Small intestine (tissue), 7 donors: ENCODE measurements around the gene MIEF1. TPM values are rescaled to one million over a fixed set of nuclear protein-coding genes. Genes with fewer than 3 reads are reported as not detected.

Source experiments
- DNase-seq, 2 donors: peaks; one replicate each; pipeline versions ENCODE4 v3.0.0 to v3.0.0-alpha.2; 2013
- FAIRE-seq: peaks from 2 replicates; lab custom pipeline; 2012; peaks lifted over from hg19 to GRCh38; lab: Jason Lieb, UNC
- H3K27ac ChIP-seq, 3 donors: one replicate each; pipeline ENCODE4 v1.5.1; 2013; ENCODE audit warnings: low read length in 2 of 3, mild to moderate bottlenecking in 2 of 3, control low read depth in 1 of 3, inconsistent platforms in 1 of 3, low read depth in 1 of 3, moderate library complexity in 1 of 3
- H3K27me3 ChIP-seq, 3 donors: one replicate each; pipeline ENCODE4 v1.6.1; 2013; ENCODE audit warnings: low read length in 3 of 3, inconsistent platforms in 1 of 3; ENCODE audit not compliant: control insufficient read depth in 3 of 3, insufficient read depth in 3 of 3
- H3K36me3 ChIP-seq, 3 donors: one replicate each; pipeline ENCODE4 v1.6.1; 2013; ENCODE audit warnings: low read length in 3 of 3, inconsistent platforms in 1 of 3, low read depth in 1 of 3, mild to moderate bottlenecking in 1 of 3, moderate library complexity in 1 of 3; ENCODE audit not compliant: control insufficient read depth in 3 of 3, insufficient read depth in 2 of 3
- H3K4me1 ChIP-seq, 3 donors: one replicate each; pipeline ENCODE4 v1.6.1; 2013; ENCODE audit warnings: low read length in 2 of 3, inconsistent platforms in 1 of 3, low read depth in 1 of 3, mild to moderate bottlenecking in 1 of 3, moderate library complexity in 1 of 3; ENCODE audit not compliant: control insufficient read depth in 3 of 3, insufficient read depth in 2 of 3
- H3K4me3 ChIP-seq, 3 donors: one replicate each; pipeline ENCODE4 v1.5.1; 2013; ENCODE audit warnings: low read length in 3 of 3, control low read depth in 1 of 3, inconsistent platforms in 1 of 3, low read depth in 1 of 3, mild to moderate bottlenecking in 1 of 3, moderate library complexity in 1 of 3
- H3K9me3 ChIP-seq, 2 donors: one replicate each; pipeline ENCODE4 v1.6.1; 2013; ENCODE audit warnings: low read depth in 1 of 2, low read length in 1 of 2; ENCODE audit not compliant: control insufficient read depth in 2 of 2, insufficient read depth in 1 of 2
- WGBS, 3 donors: extraction: QIAGEN DNeasy Blood & Tissue Kit; methylation state at CpG; one replicate each; pipeline ENCODE4 v1.1.7; 2013; 5-methylcytosine and 5-hydroxymethylcytosine counted together
- polyA plus RNA-seq, 4 donors: library from polyadenylated mRNA; stranded (reverse) in 3 of 4; unstranded in 1 of 4; fragments of 200-250 nt in 3 of 4; fragments of 120-200 nt in 1 of 4; gene quantifications; one replicate each; pipeline versions ENCODE4 v1.2.1 to v1.2.3, GENCODE V29; 2013
- donor health status: healthy with polysubstance abuse.
- donor health status: control.
- donor health status: control.
- donor health status: Bipolar disorder and iron deficiency.
- donor health status: healthy.

Gene MIEF1
- polyA plus RNA-seq, 4 donors: 12.2 to 37.5 (median 18.7) TPM

GRCh38 chr22:39479254-39479653 is 22.8 kb upstream of the MIEF1 start:
- WGBS, 3 donors: 79 to 87% (median 84%) methylated on average over 3 of the region's 3 CpGs
- H3K4me3 ChIP-seq: no peak overlapping the region
- no peak overlapping the region for H3K27ac ChIP-seq
- H3K27me3 ChIP-seq: no peaks in the 10 kb centered on the region
- peaks cover 0 to 44% (median 0%) of the 10 kb centered on the region in 3 donors for H3K4me1 ChIP-seq
- H3K9me3 ChIP-seq: no peaks in the 10 kb centered on the region
- FAIRE-seq (no peak), DNase-seq (no peak)
- peaks cover 0 to 82% (median 2%) of the 10 kb centered on the region in 3 donors for H3K36me3 ChIP-seq

GRCh38 chr22:39480557-39480956 is 21.5 kb upstream of the MIEF1 start:
- DNase-seq (no peak), FAIRE-seq (no peak)
- 61 to 72% (median 67%) methylated on average over 1 of the region's 1 CpG for WGBS, 3 donors
- no peak overlapping the region for H3K4me3 ChIP-seq
- peaks cover 0 to 80% (median 2%) of the 10 kb centered on the region in 3 donors for H3K36me3 ChIP-seq
- no peaks in the 10 kb centered on the region for H3K27me3 ChIP-seq
- no peaks in the 10 kb centered on the region for H3K9me3 ChIP-seq
- peaks cover 0 to 31% (median 0%) of the 10 kb centered on the region in 3 donors for H3K4me1 ChIP-seq
- no peak overlapping the region for H3K27ac ChIP-seq

GRCh38 chr22:39481054-39481453 is 21.0 kb upstream of the MIEF1 start:
- FAIRE-seq: no peak
- DNase-seq: no peak

GRCh38 chr22:39481595-39481994 is 20.5 kb upstream of the MIEF1 start:
- 91 to 92% (median 91%) methylated on average over 5 of the region's 5 CpGs for WGBS, 3 donors
- H3K36me3 ChIP-seq: peaks cover 0 to 71% (median 2%) of the 10 kb centered on the region in 3 donors
- DNase-seq (no peak), FAIRE-seq (no peak)
- H3K4me3 ChIP-seq: no peak overlapping the region
- peaks cover 0 to 21% (median 0%) of the 10 kb centered on the region in 3 donors for H3K4me1 ChIP-seq
- H3K27ac ChIP-seq: no peak overlapping the region
- no peaks in the 10 kb centered on the region for H3K9me3 ChIP-seq
- no peaks in the 10 kb centered on the region for H3K27me3 ChIP-seq

More at GRCh38 chr22:39481054-39481453, 21.0 kb upstream of the MIEF1 start:
- Histone ChIP-seq H3K4me3 (no peak overlapping the region), H3K36me3 (peaks cover 0 to 76% (median 2%) of the 10 kb centered on the region in 3 donors), H3K4me1 (peaks cover 0 to 26% (median 0%) of the 10 kb centered on the region in 3 donors), H3K9me3 (no peaks in the 10 kb centered on the region), H3K27ac (no peak overlapping the region), H3K27me3 (no peaks in the 10 kb centered on the region)
- 90 to 93% (median 93%) methylated on average over 16 of the region's 16 CpGs for WGBS, 3 donors

- Histone ChIP-seq H3K36me3 (peaks cover 0 to 67% (median 3%) of the 10 kb centered on the region in 3 donors), H3K27ac (peak overlapping the region in 1 of 3 donors; percentile 3), H3K4me3 (no peak overlapping the region), H3K9me3 (no peaks in the 10 kb centered on the region), H3K4me1 (peaks cover 0 to 10% (median 0%) of the 10 kb centered on the region in 3 donors), H3K27me3 (no peaks in the 10 kb centered on the region)
- FAIRE-seq (no peak), DNase-seq (no peak)
- 79 to 90% (median 82%) methylated on average over 3 of the region's 3 CpGs for WGBS, 3 donors
Observed at GRCh38 chr22:39482768-39483167, 19.3 kb upstream of the MIEF1 start.

GRCh38 chr22:39486951-39487825 is 14.9 kb upstream of the MIEF1 start:
- H3K9me3 ChIP-seq: no peaks in the 10 kb centered on the region
- WGBS, 3 donors: 83 to 88% (median 87%) methylated on average over 37 to 45 of the region's 45 CpGs
- DNase-seq: no peak
- no peaks in the 10 kb centered on the region for H3K27me3 ChIP-seq
- H3K4me3 ChIP-seq: no peak overlapping the region
- H3K36me3 ChIP-seq: peaks cover 3 to 67% (median 4%) of the 10 kb centered on the region in 3 donors
- H3K27ac ChIP-seq: no peak overlapping the region
- no peak for FAIRE-seq
- peaks cover 0 to 18% (median 8%) of the 10 kb centered on the region in 3 donors for H3K4me1 ChIP-seq

GRCh38 chr22:39487826-39488520 is 14.1 kb upstream of the MIEF1 start:
- Histone ChIP-seq H3K9me3 (no peaks in the 10 kb centered on the region), H3K4me3 (no peak overlapping the region), H3K4me1 (peaks cover 0 to 18% (median 8%) of the 10 kb centered on the region in 3 donors), H3K36me3 (peaks cover 3 to 66% (median 4%) of the 10 kb centered on the region in 3 donors), H3K27me3 (no peaks in the 10 kb centered on the region), H3K27ac (no peak overlapping the region)
- DNase-seq: no peak
- 96 to 97% (median 97%) methylated on average over 66 to 70 of the region's 70 CpGs for WGBS, 3 donors
- FAIRE-seq: no peak

GRCh38 chr22:39488563-39489083 is 13.5 kb upstream of the MIEF1 start:
- Histone ChIP-seq H3K4me3 (no peak overlapping the region), H3K36me3 (peaks cover 3 to 62% (median 4%) of the 10 kb centered on the region in 3 donors), H3K27me3 (no peaks in the 10 kb centered on the region), H3K9me3 (no peaks in the 10 kb centered on the region), H3K27ac (no peak overlapping the region), H3K4me1 (peaks cover 0 to 18% (median 8%) of the 10 kb centered on the region in 3 donors)
- no peak for FAIRE-seq
- WGBS, 3 donors: 92 to 96% (median 95%) methylated on average over 38 to 39 of the region's 39 CpGs
- no peak for DNase-seq
